ENCODE measurements around the gene RTL10.

RTL10 gene

GRCh38 chr22:19876314-19876940 lies 21.8 kb upstream of the RTL10 start:
- H3K4me2 ChIP-seq (ENCODE audit: low read length), result no peak overlapping the region
- no peak overlapping the region for H3K27ac ChIP-seq
- no peaks in the 10 kb centered on the region for H3K9me3 ChIP-seq (ENCODE audit: control insufficient read depth, low read length)
- no peak for TF ChIP-seq CTCF (IDR thresholded peaks at IDR 0.05)
- no peaks in the 10 kb centered on the region for H3K79me2 ChIP-seq
- no peak overlapping the region for H3K9ac ChIP-seq
- H3K36me3 ChIP-seq (ENCODE audit: control insufficient read depth, insufficient read depth, low read length), result no peaks in the 10 kb centered on the region
- H3K4me1 ChIP-seq, result peaks cover 3% of the 10 kb centered on the region
- no peak overlapping the region for H2AFZ ChIP-seq
- no peaks in the 10 kb centered on the region for H3K27me3 ChIP-seq (ENCODE audit: control insufficient read depth, insufficient read depth, low read length)
- H3K4me3 ChIP-seq (ENCODE audit: low read depth, low read length), result no peak overlapping the region

- H3K9ac ChIP-seq, result no peak overlapping the region
- no peaks in the 10 kb centered on the region for H3K79me2 ChIP-seq
- H3K27ac ChIP-seq, result no peak overlapping the region
- TF ChIP-seq CTCF (IDR thresholded peaks at IDR 0.05), result no peak
- H3K9me3 ChIP-seq (ENCODE audit: control insufficient read depth, low read length), result no peaks in the 10 kb centered on the region
- H3K4me2 ChIP-seq (ENCODE audit: low read length), result no peak overlapping the region
- no peaks in the 10 kb centered on the region for H3K4me1 ChIP-seq
- H2AFZ ChIP-seq, result no peak overlapping the region
- no peaks in the 10 kb centered on the region for H3K27me3 ChIP-seq (ENCODE audit: control insufficient read depth, insufficient read depth, low read length)
- H3K36me3 ChIP-seq (ENCODE audit: control insufficient read depth, insufficient read depth, low read length), result no peaks in the 10 kb centered on the region
- H3K4me3 ChIP-seq (ENCODE audit: low read depth, low read length), result no peak overlapping the region
These were observed 21.0 kb upstream of the RTL10 start for GRCh38 chr22:19875531-19876313.

- Histone ChIP-seq H3K36me3 (ENCODE audit: control insufficient read depth, insufficient read depth, low read length) (no peaks in the 10 kb centered on the region), H3K4me2 (ENCODE audit: low read length) (no peak overlapping the region), H3K27ac (no peak overlapping the region), H3K4me1 (no peaks in the 10 kb centered on the region), H2AFZ (no peak overlapping the region), H3K4me3 (ENCODE audit: low read depth, low read length) (no peak overlapping the region), H3K27me3 (ENCODE audit: control insufficient read depth, insufficient read depth, low read length) (no peaks in the 10 kb centered on the region), H3K9me3 (ENCODE audit: control insufficient read depth, low read length) (no peaks in the 10 kb centered on the region), H3K79me2 (no peaks in the 10 kb centered on the region), H3K9ac (no peak overlapping the region)
- no peak for TF ChIP-seq CTCF (IDR thresholded peaks at IDR 0.05)
These were observed 20.4 kb upstream of the RTL10 start for GRCh38 chr22:19875061-19875530.

- no peak overlapping the region for H3K9ac ChIP-seq
These were observed 19.8 kb upstream of the RTL10 start for GRCh38 chr22:19874307-19875060.

More at GRCh38 chr22:19874307-19875060, 19.8 kb upstream of the RTL10 start:
- Histone ChIP-seq H3K9me3 (ENCODE audit: control insufficient read depth, low read length) (no peaks in the 10 kb centered on the region), H2AFZ (no peak overlapping the region), H3K27me3 (ENCODE audit: control insufficient read depth, insufficient read depth, low read length) (no peaks in the 10 kb centered on the region), H3K4me1 (no peaks in the 10 kb centered on the region), H3K36me3 (ENCODE audit: control insufficient read depth, insufficient read depth, low read length) (no peaks in the 10 kb centered on the region), H3K79me2 (no peaks in the 10 kb centered on the region), H3K4me3 (ENCODE audit: low read depth, low read length) (no peak overlapping the region), H3K4me2 (ENCODE audit: low read length) (no peak overlapping the region), H3K27ac (no peak overlapping the region)
- no peak for TF ChIP-seq CTCF (IDR thresholded peaks at IDR 0.05)
